HTR-8/SVneo (cell line): ENCODE results near the gene STAMBPL1.
A peak's percentile ranks its signal among the peaks of the same experiment; 100 is the strongest.
"Not testable (repeated sequence)": the region's sequence is repeated elsewhere in the genome, so short reads cannot be mapped to it uniquely, and the experiment has no call there.

Source experiments
- DNase-seq: peaks from one replicate; pipeline ENCODE4 v3.0.0; 2011; ENCODE audit warnings: low spot score, mixed read lengths; ENCODE audit not compliant: insufficient read length
- FAIRE-seq: peaks from 2 replicates; lab custom pipeline; 2011; peaks lifted over from hg19 to GRCh38; lab: Jason Lieb, UNC

STAMBPL1 gene

GRCh38 chr10:88879534-88880281 lies at the start of gene STAMBPL1:
TSS of gene STAMBPL1 (plus strand) at chr10:88880245. CDS start at chr10:88901709, 21,464 bp downstream.
- FAIRE-seq (peak; percentile 16), DNase-seq (peak; percentile 10)

- no peak for FAIRE-seq
Observed at GRCh38 chr10:88830643-88831268, 49.3 kb upstream of the STAMBPL1 start.

GRCh38 chr10:88831709-88832108 lies 48.3 kb upstream of the STAMBPL1 start:
- FAIRE-seq: no peak
- DNase-seq: no peak

More at GRCh38 chr10:88830643-88831268, 49.3 kb upstream of the STAMBPL1 start:
- DNase-seq: no peak

GRCh38 chr10:88832376-88832775 lies 47.7 kb upstream of the STAMBPL1 start:
- no peak for DNase-seq
- FAIRE-seq: no peak

DNA sequence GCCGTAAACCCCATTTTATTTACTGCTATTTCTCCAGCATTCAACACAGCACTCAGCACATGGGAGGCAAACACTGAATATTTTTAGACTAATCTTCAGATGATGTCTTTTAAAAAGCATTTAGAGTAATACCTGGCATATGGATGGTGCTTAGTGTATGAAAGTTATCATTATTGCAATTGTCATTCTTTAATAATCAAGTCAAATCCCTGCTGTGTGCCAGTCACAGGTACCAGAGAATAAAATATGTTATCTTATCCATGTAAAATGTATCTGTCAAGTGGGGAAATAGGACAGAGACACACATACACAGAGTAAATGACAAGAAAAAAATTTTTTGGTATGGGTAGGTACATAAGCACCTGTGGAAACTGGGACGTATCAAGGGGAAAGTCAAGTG lies 46.9 kb upstream of the STAMBPL1 start:
- FAIRE-seq: no peak
- no peak for DNase-seq

GRCh38 chr10:88833723-88834122 lies 46.3 kb upstream of the STAMBPL1 start:
- FAIRE-seq: peak; percentile 31

GRCh38 chr10:88835096-88835909 lies 44.7 kb upstream of the STAMBPL1 start:
- peak; percentile 81 for FAIRE-seq
- DNase-seq: peak; percentile 53

More at GRCh38 chr10:88833723-88834122, 46.3 kb upstream of the STAMBPL1 start:
- no peak for DNase-seq

- FAIRE-seq: no peak
- no peak for DNase-seq
Observed at GRCh38 chr10:88835910-88836221, 44.2 kb upstream of the STAMBPL1 start.

- not testable (repeated sequence) for FAIRE-seq, DNase-seq
Observed at GRCh38 chr10:88837632-88838031, 42.4 kb upstream of the STAMBPL1 start.

DNA sequence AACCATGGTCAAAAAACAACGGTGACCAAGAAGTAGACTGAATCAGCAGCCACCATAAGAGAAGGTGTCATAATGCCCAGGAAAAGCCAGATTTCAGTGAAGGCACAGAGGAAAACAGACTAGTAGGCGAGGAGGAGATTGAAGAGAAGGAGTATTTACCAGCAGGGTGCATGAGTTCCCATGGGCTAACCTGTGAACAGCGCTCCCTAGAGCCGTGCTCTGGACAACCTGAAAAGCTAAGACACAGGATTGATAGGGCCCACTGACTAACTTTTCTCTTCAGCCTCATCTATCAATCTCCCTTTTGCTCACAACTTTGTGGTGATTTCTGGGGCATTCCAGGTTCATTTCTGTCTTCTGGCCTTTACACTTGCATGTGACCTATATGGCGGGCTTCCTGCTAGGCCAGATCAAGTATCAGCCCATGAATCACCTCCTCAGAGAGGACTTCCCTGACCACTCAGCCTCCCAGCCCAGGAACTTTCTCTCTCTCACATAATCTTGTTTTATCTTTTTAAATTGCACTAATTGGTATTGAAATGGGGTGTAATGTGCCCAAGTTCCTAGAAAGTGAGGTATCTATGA lies 41.2 kb upstream of the STAMBPL1 start:
- FAIRE-seq (no peak), DNase-seq (no peak)

- no peak for DNase-seq
- no peak for FAIRE-seq
Observed at GRCh38 chr10:88840104-88840503, 39.9 kb upstream of the STAMBPL1 start.

GRCh38 chr10:88840881-88841280 lies 39.2 kb upstream of the STAMBPL1 start:
- DNase-seq (no peak), FAIRE-seq (no peak)

DNA sequence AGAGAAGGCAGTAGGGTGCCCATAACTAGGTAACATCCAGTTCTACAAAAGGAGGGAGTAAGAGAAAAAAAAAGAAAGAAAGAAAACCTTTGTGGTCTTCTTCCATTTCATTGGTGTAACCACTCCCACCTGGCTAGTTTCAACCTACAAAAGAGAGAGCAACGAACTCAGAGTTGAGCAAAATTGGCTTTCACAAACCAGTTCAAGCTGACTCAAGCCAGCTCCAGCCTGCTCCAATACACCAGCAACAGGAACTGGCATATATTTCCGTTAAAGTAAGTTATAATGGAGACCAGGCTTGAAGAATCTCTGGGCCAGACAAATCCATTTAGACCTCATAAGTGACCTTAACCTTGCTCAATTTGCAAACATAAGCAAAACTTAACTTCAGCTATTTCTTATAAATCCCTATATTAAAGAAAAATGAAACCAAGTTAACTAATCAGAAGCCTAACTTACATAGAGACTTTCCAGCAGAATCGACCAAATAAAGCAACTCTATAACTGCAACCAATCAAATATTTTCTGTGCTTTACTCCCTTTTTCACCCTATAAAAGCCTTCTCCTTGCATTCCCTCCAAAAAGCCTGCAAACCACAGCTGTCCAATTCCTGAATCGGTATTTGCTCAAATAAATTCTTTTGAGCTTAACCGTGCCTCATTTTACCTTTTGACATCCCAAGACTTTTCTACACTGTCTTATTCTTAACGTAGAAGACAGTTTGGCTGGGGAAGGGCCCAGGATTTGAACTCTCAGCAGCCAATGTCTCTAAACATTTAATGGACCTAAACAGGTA lies 38.5 kb upstream of the STAMBPL1 start:
- FAIRE-seq: no peak
- DNase-seq: no peak

DNA sequence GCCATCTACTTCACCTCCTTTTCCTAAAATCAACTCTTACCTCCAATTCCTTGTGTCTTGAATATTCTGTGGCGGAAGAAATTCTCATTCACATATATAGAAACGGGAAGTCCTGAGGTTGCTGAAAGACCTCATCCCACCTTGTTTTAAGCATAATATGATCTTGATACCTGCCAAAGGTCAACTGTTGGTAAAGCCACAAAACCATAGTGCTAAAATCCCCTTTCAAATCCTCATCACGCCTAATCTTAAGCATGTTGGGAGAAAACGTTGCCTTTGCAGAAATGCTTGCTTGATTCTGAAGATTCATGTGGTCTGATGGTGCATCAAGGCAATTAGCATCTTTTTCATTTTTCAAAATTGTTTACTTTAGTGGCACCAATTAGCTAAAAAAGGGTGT lies 36.9 kb upstream of the STAMBPL1 start:
- no peak for DNase-seq
- no peak for FAIRE-seq

GRCh38 chr10:88848499-88848898 lies 31.5 kb upstream of the STAMBPL1 start:
- FAIRE-seq (no peak), DNase-seq (peak; percentile 10)

DNA sequence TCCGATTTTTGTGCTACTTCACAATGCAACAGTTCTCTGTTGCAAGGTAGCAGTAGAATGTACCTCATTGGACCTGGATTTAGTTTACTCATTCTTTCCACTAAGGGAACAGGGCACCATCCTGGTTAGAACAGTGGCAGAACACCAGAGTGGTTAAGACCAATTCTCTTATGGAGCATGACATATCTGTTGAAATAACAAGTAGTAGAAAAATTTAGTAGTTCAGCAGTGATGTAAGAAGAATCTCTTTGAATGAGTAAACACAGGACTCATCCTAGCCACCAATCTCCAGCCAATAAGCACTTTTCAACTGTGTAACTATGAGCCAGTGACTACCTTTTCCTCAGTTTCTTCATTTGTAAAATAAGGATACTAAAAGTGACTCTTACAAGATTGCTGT lies 30.8 kb upstream of the STAMBPL1 start:
- FAIRE-seq: no peak
- DNase-seq: no peak

DNA sequence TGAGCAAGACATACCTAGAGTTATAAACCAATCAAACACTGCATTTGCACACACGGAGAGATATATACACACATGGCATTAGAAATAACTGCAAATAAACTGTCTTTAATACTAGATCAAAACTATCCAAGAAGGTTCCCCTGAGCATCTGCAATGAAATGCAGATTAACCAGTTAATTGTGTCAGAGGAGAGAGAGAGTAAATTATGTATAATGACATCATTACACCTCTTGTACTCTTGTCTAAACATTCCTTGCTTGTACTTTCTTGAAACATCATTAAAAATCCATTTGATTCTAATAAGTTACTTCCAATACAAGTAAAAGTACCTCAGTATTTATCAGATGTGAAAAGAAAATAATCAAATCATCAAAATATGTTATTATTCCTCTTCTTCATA lies 29.3 kb upstream of the STAMBPL1 start:
- FAIRE-seq: no peak
- DNase-seq: no peak

- no peak for FAIRE-seq
- DNase-seq: peak; percentile 6
Observed at GRCh38 chr10:88851706-88852105, 28.3 kb upstream of the STAMBPL1 start, which contains the start of gene ANKRD22. TSS of gene ANKRD22 (minus strand) at chr10:88851844. CDS start at chr10:88851607, 237 bp downstream.

GRCh38 chr10:88852327-88852726 lies 27.7 kb upstream of the STAMBPL1 start:
- FAIRE-seq (no peak), DNase-seq (no peak)
